ENCODE results near the gene ITGB7. TPM values are rescaled to one million over a fixed set of nuclear protein-coding genes. Genes with fewer than 3 reads are reported as not detected.

The ITGB7 gene
- total RNA-seq, 4 donors from 2014 or later = 0.40 to 5.8 (median 2.6) TPM

DNA sequence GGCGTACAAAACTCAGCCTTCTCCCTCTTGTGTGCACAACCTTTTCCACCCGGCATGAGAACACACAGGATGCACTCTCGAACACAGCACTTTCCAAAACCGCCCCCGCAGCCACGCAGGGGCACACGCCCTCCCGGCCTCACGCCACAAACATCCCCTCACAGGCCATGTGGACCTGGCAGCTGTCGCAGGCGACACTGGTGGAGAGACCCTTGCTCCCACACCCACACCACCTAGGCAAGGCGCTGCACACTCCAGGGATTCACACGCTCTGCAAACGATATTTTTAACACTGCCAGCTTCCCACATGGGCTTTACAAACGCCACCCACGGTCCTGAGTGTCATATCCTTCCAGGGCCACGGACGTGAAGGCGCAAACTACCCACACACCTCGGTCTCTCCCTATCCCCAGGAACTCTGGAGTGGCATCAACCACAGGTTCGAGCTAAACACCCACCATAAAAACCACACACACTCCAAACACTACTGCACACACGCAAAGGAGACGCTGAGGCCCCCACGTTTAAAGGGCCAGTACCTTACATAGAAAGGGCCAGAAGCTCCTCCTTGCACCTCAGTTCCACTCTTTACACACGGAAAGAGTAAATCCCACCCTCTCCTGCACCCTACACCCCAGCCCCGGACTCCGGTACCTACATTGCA lies 12.4 kb upstream of the ITGB7 start:
- peaks cover 0 to 97% (median 55%) of the 10 kb centered on the region in 3 donors for H3K4me1 ChIP-seq
- ATAC-seq = no peak
- no peaks in the 10 kb centered on the region for H3K27me3 ChIP-seq
- no peak for TF ChIP-seq EP300 (IDR thresholded peaks at IDR 0.05)
- TF ChIP-seq POLR2AphosphoS5 (IDR thresholded peaks at IDR 0.05) = peak; percentile 24
- TF ChIP-seq, protein P1, sequence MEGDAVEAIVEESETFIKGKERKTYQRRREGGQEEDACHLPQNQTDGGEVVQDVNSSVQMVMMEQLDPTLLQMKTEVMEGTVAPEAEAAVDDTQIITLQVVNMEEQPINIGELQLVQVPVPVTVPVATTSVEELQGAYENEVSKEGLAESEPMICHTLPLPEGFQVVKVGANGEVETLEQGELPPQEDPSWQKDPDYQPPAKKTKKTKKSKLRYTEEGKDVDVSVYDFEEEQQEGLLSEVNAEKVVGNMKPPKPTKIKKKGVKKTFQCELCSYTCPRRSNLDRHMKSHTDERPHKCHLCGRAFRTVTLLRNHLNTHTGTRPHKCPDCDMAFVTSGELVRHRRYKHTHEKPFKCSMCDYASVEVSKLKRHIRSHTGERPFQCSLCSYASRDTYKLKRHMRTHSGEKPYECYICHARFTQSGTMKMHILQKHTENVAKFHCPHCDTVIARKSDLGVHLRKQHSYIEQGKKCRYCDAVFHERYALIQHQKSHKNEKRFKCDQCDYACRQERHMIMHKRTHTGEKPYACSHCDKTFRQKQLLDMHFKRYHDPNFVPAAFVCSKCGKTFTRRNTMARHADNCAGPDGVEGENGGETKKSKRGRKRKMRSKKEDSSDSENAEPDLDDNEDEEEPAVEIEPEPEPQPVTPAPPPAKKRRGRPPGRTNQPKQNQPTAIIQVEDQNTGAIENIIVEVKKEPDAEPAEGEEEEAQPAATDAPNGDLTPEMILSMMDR (IDR thresholded peaks at IDR 0.05) = peak in 1 of 4 experiments; percentile 2
- H3K36me3 ChIP-seq = peaks cover 0 to 21% of the 10 kb centered on the region in 2 donors
- WGBS, 2 donors (ENCODE audit: low coverage in 1 of 2) = 3 to 7% methylated on average over 3 to 21 of the region's 27 CpGs
- H3K4me3 ChIP-seq = peak overlapping the region; percentile 62 to 71
- no peaks in the 10 kb centered on the region for H3K9me3 ChIP-seq
- peak overlapping the region; percentile 7 to 99 (median 96) for H3K27ac ChIP-seq

DNA sequence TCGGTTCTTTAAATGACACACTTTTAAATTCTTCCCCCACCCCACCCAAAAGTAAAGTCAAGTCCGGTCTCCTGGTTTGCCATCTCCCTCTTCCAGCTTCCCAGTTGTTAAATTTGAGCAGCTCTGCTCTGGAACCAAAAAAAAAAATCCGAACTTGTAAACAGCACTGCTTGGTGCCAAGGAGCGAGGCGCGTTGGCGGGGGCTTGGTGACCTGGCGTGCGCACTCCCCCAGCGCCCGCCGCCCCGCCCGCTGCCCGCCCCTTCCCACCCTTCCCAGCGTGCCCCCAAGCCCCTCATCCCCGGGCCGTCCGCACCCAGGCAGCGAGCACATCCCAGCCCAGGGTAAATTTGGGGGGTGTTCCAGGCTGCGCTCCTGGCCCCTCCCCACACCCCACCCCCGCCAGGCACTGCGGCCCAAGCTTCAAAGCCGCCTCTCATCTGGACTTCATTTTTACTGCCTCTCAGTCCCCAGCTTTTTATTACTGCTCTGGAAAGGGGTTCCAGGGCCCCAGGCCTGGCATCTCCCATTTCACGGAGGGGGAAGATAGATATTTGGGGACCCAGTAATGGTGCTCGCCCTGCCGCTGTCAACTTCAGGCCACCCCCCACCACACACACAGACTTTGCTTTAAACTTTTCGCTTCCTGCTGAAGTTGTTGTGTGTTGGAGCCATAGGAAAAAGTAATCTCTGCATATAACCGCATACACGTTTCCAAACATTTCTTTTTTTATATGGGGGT lies 11.7 kb upstream of the ITGB7 start:
- TF ChIP-seq POLR2A (IDR thresholded peaks at IDR 0.05) (no peak), POLR2AphosphoS5 (IDR thresholded peaks at IDR 0.05) (no peak), EP300 (IDR thresholded peaks at IDR 0.05) (no peak)
- TF ChIP-seq, protein P1 (IDR thresholded peaks at IDR 0.05) = no peak
- peak overlapping the region; percentile 7 to 99 (median 96) for H3K27ac ChIP-seq

DNA sequence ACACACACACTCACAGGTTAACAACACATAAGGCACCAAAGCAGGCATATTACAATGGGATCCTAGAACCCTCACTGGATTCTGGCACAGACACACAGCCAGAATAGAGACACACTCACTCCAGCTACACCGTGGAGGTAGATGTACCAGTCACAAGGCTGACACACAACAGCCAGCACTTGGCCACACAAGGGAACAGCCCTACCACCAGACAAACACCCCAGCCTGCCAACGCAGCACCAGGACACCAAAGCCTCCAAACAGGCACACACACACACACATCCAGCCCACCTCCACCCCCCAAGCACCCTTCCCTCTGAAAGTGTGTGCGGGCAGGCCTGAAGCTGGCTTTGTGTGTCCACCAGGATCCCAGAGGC lies 10.9 kb upstream of the ITGB7 start:
- no CpG with 5 or more reads among the region's 3 CpGs for WGBS, 2 donors (ENCODE audit: low coverage in 1 of 2)

More for the DNA sequence above, 11.7 kb upstream of the ITGB7 start:
- ATAC-seq = no peak
- no peaks in the 10 kb centered on the region for H3K9me3 ChIP-seq
- H3K27me3 ChIP-seq = no peaks in the 10 kb centered on the region
- H3K4me1 ChIP-seq = peaks cover 0 to 97% (median 50%) of the 10 kb centered on the region in 3 donors
- H3K4me3 ChIP-seq = peak overlapping the region; percentile 62 to 71
- WGBS, 2 donors (ENCODE audit: low coverage in 1 of 2) = 15 to 21% methylated on average over 6 to 8 of the region's 30 CpGs
- H3K36me3 ChIP-seq = peaks cover 0 to 28% of the 10 kb centered on the region in 2 donors

DNA sequence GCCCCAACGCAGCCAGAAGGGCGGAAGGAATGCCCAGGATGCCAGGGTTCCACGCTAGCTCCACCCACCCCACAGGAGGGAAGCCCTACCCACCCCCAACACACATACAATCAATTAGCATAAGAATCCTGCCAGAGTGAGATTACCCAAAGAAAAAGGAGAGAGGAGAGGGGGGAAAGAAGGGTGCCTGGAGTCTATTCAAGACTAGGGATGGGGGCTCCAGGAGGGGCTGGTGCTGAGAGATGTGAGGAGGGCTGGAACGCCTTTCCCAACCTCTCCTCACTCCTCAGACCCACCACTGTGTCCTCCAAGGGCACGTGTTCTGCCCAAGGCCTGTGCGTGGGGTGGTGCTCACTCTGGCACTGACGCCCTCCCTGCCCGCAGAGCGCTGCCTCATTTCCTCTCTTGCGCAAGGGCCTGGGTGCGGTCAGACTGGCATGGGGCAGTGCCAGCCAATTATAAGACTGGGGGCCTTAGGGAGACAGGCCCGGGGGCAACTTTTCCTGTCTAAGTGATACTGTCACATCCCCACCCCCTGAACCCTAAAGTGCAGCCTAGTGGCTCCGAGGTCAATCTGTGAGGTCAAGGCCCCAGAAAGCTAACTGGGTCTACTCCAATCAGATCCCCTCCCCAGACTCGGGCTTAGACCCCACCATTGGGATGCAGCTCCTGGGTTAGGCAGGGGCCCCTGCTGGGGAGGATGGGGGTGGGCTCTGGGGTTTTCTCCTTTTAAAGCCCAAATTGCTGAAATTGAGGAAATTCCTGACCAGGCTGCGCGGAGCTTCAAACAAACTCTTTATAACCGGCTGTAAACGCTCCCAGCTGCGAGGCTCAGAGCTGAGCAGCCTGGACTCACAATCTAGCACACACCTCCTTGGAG lies 10.2 kb upstream of the ITGB7 start:
- peaks cover 0 to 92% (median 40%) of the 10 kb centered on the region in 3 donors for H3K4me1 ChIP-seq
- TF ChIP-seq POLR2A (IDR thresholded peaks at IDR 0.05) (no peak), POLR2AphosphoS5 (IDR thresholded peaks at IDR 0.05) (peak; percentile 54), EP300 (IDR thresholded peaks at IDR 0.05) (no peak)
- TF ChIP-seq, protein P1 (IDR thresholded peaks at IDR 0.05) = no peak
- H3K27ac ChIP-seq = peak overlapping the region; percentile 7 to 99 (median 96)
- peaks cover 0 to 42% of the 10 kb centered on the region in 2 donors for H3K36me3 ChIP-seq
- H3K27me3 ChIP-seq = no peaks in the 10 kb centered on the region
- H3K9me3 ChIP-seq = no peaks in the 10 kb centered on the region
- WGBS, 2 donors (ENCODE audit: low coverage in 1 of 2) = 57 to 74% methylated on average over 3 to 5 of the region's 19 CpGs
- no peak for ATAC-seq
- peak overlapping the region in 1 of 2 donors; percentile 71 for H3K4me3 ChIP-seq

More for the DNA sequence above, 10.9 kb upstream of the ITGB7 start:
- TF ChIP-seq, protein P1 (IDR thresholded peaks at IDR 0.05) = no peak
- no peak for TF ChIP-seq EP300 (IDR thresholded peaks at IDR 0.05)
- TF ChIP-seq POLR2AphosphoS5 (IDR thresholded peaks at IDR 0.05) = no peak
- no peak for TF ChIP-seq POLR2A (IDR thresholded peaks at IDR 0.05)
- Histone ChIP-seq H3K36me3 (peaks cover 0 to 36% of the 10 kb centered on the region in 2 donors), H3K4me1 (peaks cover 0 to 97% (median 46%) of the 10 kb centered on the region in 3 donors), H3K9me3 (no peaks in the 10 kb centered on the region), H3K27ac (peak overlapping the region; percentile 7 to 99 (median 96)), H3K4me3 (peak overlapping the region in 1 of 2 donors; percentile 71), H3K27me3 (no peaks in the 10 kb centered on the region)
- no peak for ATAC-seq
